OCI-LY1 (cell line): ENCODE measurements around the gene PHRF1.

Source experiments
- H2AFZ ChIP-seq: fragments of 200-600 bp; sonication (generic), shearing (Covaris generic); 2 replicates; pipeline ENCODE4 v1.6.0; 2014; ENCODE audit warnings: antibody characterized with exemption, mild to moderate bottlenecking, low read length
- H3F3A ChIP-seq: fragments of 200-600 bp; sonication (generic), shearing (Covaris generic); 2 replicates; pipeline ENCODE4 v1.6.0; 2014; ENCODE audit warnings: mild to moderate bottlenecking, antibody characterized with exemption, low read length, moderate library complexity; ENCODE audit not compliant: insufficient read depth
- H3K27ac ChIP-seq: fragments of 200-600 bp; sonication (generic); 2 replicates; pipeline ENCODE4 v1.5.1; 2014; ENCODE audit warnings: low read length, mixed run types, mild to moderate bottlenecking, low read depth; ENCODE audit not compliant: poor library complexity, severe bottlenecking
- H3K27me3 ChIP-seq: fragments of 200-600 bp; sonication (generic); 2 replicates; pipeline ENCODE4 v1.6.0; 2014; ENCODE audit warnings: antibody characterized with exemption, mild to moderate bottlenecking, low read length, moderate library complexity; ENCODE audit not compliant: insufficient read depth
- H3K36me3 ChIP-seq: fragments of 200-600 bp; sonication (generic); 2 replicates; pipeline ENCODE4 v1.6.1; 2014; ENCODE audit warnings: mild to moderate bottlenecking, antibody characterized with exemption, low read length, moderate library complexity, mixed read lengths; ENCODE audit not compliant: insufficient read depth
- H3K4me1 ChIP-seq: fragments of 200-600 bp; sonication (generic); 2 replicates; pipeline ENCODE4 v1.5.1; 2014; ENCODE audit warnings: mild to moderate bottlenecking, low read length, moderate library complexity; ENCODE audit not compliant: insufficient read depth, severe bottlenecking
- H3K4me2 ChIP-seq: fragments of 200-600 bp; sonication (generic), shearing (Covaris generic); 2 replicates; pipeline ENCODE4 v1.6.1; 2014; ENCODE audit warnings: low read length
- H3K4me3 ChIP-seq: fragments of 200-600 bp; sonication (generic); 2 replicates; pipeline ENCODE4 v1.5.1; 2014; ENCODE audit warnings: low read length, low read depth, mild to moderate bottlenecking, mixed read lengths; ENCODE audit not compliant: poor library complexity, severe bottlenecking
- H3K79me2 ChIP-seq: fragments of 200-600 bp; shearing (Covaris generic); 2 replicates; pipeline ENCODE4 v1.6.1; 2016; ENCODE audit warnings: mixed run types, low read length, mixed read lengths; ENCODE audit not compliant: insufficient read depth
- H3K9ac ChIP-seq: fragments of 200-600 bp; sonication (generic), shearing (Covaris generic); 2 replicates; pipeline ENCODE4 v1.6.1; 2014; ENCODE audit warnings: mild to moderate bottlenecking, low read length, mixed read lengths
- H3K9me2 ChIP-seq: fragments of 200-600 bp; sonication (generic), shearing (Covaris generic); 2 replicates; pipeline ENCODE4 v1.6.1; 2014; ENCODE audit warnings: low read depth, mild to moderate bottlenecking, low read length, mixed read lengths
- H3K9me3 ChIP-seq: fragments of 200-600 bp; shearing (Covaris generic); 2 replicates; pipeline ENCODE4 v1.6.1; 2014; ENCODE audit warnings: low read length, mixed read lengths
- H4K20me1 ChIP-seq: fragments of 200-600 bp; sonication (generic), shearing (Covaris generic); 2 replicates; pipeline ENCODE4 v1.6.0; 2016; ENCODE audit warnings: mild to moderate bottlenecking, low read length; ENCODE audit not compliant: insufficient read depth
- EZH2 ChIP-seq: fragments of 200-600 bp; sonication (generic), shearing (Covaris generic); IDR thresholded peaks from 2 replicates; pipeline ENCODE4 v1.8.0; 2017; ENCODE audit warnings: borderline replicate concordance, mixed run types, mild to moderate bottlenecking, antibody characterized with exemption, low read length, moderate library complexity, mixed read lengths
- TF ChIP-seq, protein P1 (sequence below): fragments of 200-600 bp; sonication (generic), shearing (Covaris generic); IDR thresholded peaks from 2 replicates; pipeline ENCODE4 v1.5.1; 2017; ENCODE audit warnings: mild to moderate bottlenecking, antibody characterized with exemption, low read length, moderate library complexity, mixed read lengths

PHRF1 gene

DNA sequence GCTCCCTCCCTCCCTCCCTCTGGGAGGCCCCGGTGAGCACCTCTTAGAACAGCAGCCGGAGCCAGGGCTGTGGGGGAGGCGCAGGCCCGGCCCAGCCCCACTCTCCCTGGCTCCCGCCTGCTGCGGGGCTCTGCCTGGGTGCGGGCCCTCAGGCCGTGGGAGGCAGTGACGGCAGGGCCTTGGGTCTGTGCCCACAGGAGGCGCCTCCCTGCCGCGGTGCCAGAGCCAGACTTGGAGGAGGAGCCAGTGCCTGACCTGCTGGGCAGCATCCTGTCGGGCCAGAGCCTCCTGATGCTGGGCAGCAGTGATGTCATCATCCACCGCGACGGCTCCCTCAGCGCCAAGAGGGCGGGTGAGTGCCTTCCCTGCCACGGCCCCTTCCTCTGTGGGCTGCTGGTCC is 30.0 kb downstream of the PHRF1 start:
- Histone ChIP-seq H4K20me1 (no peaks in the 10 kb centered on the region), H2AFZ (no peak overlapping the region), H3K4me3 (no peak overlapping the region), H3K79me2 (no peaks in the 10 kb centered on the region), H3K9me3 (no peaks in the 10 kb centered on the region), H3K9ac (no peak overlapping the region), H3F3A (no peaks in the 10 kb centered on the region), H3K4me2 (no peak overlapping the region), H3K4me1 (no peaks in the 10 kb centered on the region), H3K36me3 (peaks cover 94% of the 10 kb centered on the region), H3K27ac (no peak overlapping the region), H3K27me3 (no peaks in the 10 kb centered on the region), H3K9me2 (no peaks in the 10 kb centered on the region)
- TF ChIP-seq EZH2, result no peak
- TF ChIP-seq, protein P1, sequence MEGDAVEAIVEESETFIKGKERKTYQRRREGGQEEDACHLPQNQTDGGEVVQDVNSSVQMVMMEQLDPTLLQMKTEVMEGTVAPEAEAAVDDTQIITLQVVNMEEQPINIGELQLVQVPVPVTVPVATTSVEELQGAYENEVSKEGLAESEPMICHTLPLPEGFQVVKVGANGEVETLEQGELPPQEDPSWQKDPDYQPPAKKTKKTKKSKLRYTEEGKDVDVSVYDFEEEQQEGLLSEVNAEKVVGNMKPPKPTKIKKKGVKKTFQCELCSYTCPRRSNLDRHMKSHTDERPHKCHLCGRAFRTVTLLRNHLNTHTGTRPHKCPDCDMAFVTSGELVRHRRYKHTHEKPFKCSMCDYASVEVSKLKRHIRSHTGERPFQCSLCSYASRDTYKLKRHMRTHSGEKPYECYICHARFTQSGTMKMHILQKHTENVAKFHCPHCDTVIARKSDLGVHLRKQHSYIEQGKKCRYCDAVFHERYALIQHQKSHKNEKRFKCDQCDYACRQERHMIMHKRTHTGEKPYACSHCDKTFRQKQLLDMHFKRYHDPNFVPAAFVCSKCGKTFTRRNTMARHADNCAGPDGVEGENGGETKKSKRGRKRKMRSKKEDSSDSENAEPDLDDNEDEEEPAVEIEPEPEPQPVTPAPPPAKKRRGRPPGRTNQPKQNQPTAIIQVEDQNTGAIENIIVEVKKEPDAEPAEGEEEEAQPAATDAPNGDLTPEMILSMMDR, result no peak

DNA sequence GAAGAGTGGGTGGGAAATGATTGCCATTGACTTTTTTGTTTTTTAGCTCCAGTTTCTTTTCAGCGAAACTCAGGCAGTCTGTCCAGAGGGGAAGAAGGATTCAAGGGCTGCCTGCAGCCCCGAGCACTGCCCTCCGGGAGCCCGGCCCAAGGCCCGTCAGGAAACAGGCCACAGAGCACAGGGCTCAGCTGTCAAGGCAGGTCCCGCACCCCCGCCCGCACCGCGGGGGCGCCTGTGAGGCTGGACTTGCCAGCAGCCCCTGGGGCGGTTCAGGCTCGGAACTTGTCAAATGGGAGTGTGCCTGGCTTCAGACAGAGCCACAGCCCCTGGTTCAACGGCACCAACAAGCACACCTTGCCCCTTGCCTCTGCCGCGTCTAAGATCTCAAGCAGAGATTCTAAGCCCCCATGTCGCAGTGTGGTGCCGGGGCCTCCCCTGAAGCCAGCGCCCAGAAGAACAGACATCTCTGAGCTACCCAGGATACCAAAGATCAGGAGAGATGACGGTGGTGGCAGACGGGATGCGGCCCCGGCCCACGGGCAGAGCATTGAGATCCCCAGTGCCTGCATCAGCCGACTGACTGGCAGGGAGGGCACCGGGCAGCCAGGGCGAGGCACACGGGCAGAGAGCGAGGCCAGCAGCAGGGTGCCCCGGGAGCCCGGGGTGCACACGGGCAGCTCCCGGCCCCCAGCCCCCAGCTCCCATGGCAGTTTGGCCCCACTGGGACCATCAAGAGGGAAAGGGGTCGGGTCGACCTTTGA is 30.9 kb downstream of the PHRF1 start:
- Histone ChIP-seq H3K27ac (no peak overlapping the region), H3K9ac (no peak overlapping the region), H2AFZ (no peak overlapping the region), H3K4me3 (no peak overlapping the region), H3F3A (no peaks in the 10 kb centered on the region), H3K36me3 (peaks cover 94% of the 10 kb centered on the region), H3K79me2 (no peaks in the 10 kb centered on the region), H3K9me2 (no peaks in the 10 kb centered on the region), H3K27me3 (no peaks in the 10 kb centered on the region), H3K4me1 (no peaks in the 10 kb centered on the region), H3K4me2 (no peak overlapping the region), H4K20me1 (no peaks in the 10 kb centered on the region), H3K9me3 (no peaks in the 10 kb centered on the region)
- TF ChIP-seq, protein P1, result no peak
- TF ChIP-seq EZH2, result no peak

DNA sequence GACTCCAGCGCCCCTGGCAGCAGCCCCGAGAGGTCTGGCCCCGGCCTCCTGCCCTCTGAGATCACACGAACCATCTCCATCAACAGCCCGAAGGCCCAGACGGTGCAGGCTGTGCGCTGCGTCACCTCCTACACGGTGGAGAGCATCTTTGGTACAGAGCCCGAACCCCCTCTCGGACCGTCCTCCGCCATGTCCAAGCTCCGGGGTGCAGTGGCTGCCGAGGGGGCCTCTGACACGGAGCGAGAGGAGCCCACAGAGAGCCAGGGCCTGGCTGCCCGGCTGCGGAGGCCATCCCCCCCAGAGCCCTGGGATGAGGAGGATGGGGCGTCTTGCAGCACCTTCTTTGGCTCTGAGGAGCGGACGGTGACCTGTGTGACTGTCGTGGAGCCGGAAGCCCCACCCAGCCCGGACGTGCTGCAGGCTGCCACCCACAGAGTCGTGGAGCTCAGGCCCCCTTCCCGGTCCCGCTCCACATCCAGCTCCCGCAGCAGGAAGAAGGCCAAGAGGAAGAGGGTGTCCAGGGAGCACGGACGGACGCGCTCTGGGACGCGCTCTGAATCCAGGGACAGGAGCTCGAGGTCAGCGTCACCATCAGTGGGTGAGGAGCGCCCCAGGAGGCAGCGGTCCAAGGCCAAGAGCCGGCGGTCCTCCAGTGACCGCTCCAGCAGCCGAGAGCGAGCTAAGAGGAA is 31.8 kb downstream of the PHRF1 start:
- no peaks in the 10 kb centered on the region for H3K27me3 ChIP-seq
- no peak overlapping the region for H3K4me3 ChIP-seq
- H3K79me2 ChIP-seq, result no peaks in the 10 kb centered on the region
- no peak for TF ChIP-seq EZH2
- TF ChIP-seq, protein P1, result no peak
- no peak overlapping the region for H3K4me2 ChIP-seq
- no peaks in the 10 kb centered on the region for H3K9me3 ChIP-seq
- H3K9me2 ChIP-seq, result no peaks in the 10 kb centered on the region
- no peaks in the 10 kb centered on the region for H3F3A ChIP-seq
- H3K27ac ChIP-seq, result no peak overlapping the region
- H4K20me1 ChIP-seq, result no peaks in the 10 kb centered on the region
- peaks cover 97% of the 10 kb centered on the region for H3K36me3 ChIP-seq
- H3K9ac ChIP-seq, result no peak overlapping the region
- no peak overlapping the region for H2AFZ ChIP-seq
- peaks cover 5% of the 10 kb centered on the region for H3K4me1 ChIP-seq
